SH-SY5Y (cell line): ENCODE measurements around the gene PAK1.

Experiments used
- GATA2 ChIP-seq: IDR thresholded peaks from 2 replicates; pipeline ENCODE4 v1.6.1; 2011; ENCODE audit warnings: mild to moderate bottlenecking, low read depth, low read length
- GATA3 ChIP-seq: IDR thresholded peaks from 2 replicates; pipeline ENCODE4 v1.6.1; 2011; ENCODE audit warnings: low read depth, mild to moderate bottlenecking, low read length, moderate library complexity

The PAK1 gene

DNA sequence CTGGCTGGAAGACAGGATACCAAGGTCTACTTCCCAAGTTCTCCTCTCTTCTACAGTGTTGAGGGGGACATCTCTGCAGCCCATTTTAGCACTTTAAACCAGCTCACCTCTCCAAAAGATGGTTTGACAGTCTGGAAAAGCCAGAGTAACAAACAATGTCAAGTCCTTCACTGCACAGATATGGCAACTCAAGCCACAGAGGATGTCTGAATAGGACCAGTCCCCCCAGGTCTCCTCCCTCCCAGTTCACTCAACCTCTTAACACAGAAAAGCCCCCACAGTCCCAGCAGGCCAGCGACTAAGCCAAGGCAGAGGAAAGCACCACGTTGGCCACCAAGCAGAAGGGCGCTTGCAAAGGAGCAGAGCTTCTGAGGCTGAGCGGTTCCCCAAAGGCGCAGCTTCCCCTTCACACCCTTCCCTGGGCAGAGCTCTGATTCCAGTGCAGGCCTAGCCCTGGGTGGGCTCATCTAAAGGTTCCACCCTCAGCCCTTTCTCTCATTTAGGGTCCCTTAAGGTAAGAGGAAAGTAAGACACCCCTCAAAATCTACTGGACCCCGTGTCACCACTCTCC, 62.7 kb downstream of the PAK1 start:
- no peak for TF ChIP-seq GATA2
- TF ChIP-seq GATA3: no peak

DNA sequence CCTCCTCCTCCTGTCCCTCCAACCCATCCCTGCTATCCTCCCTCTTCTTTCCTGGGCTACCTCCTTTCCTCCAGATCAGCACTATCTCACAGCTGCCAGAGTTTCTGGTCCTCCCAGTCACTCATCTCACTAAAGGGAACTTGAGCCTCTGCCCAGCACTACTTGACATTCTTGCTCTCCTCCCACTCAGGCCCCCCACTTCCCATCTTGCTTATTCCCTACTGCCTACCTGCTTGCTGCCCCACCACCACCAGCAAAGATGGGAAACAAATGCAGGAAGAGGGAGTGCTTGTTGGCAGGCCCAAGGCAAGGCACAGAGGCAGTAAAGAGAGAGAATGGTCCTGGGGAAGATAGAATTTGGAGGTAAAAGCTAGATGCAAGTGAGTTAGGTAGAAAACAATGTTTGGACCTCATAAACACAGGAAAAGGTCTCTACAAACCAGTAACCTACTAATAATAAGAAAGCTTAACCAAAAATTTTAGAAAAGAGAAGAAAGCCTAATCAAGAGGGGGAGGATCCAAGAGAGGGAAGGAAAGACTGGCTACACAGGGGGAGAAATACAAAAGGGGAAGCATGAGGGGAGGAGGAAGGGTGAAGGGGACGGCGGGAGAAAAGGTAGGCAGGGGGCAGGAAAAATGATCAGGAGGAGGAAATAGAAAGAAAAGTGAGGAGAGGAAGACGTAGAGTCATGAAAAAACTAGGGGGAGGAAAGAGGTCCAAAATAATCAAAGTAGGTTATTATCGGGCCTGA, 63.6 kb downstream of the PAK1 start:
- TF ChIP-seq GATA3 (no peak), GATA2 (no peak)

DNA sequence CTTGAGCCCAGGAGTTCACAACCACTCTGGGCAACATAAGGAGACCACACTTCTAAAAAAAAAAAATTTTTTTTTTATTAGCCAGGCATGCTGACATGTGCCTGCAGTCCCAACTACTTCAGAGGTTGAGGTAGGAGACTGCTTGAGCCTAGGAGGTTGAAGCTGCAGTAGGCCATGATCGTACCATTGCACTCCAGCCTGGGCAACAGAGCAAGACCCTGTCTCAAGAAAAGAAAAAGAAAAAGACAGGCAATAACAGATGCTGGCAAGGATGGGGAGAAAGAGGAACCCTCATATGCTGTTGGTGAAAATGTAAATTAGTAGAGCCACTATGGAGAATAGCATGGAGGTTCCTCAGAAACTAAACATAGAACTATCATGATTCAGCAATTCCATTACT, 64.8 kb downstream of the PAK1 start:
- TF ChIP-seq GATA2: no peak
- TF ChIP-seq GATA3: no peak

DNA sequence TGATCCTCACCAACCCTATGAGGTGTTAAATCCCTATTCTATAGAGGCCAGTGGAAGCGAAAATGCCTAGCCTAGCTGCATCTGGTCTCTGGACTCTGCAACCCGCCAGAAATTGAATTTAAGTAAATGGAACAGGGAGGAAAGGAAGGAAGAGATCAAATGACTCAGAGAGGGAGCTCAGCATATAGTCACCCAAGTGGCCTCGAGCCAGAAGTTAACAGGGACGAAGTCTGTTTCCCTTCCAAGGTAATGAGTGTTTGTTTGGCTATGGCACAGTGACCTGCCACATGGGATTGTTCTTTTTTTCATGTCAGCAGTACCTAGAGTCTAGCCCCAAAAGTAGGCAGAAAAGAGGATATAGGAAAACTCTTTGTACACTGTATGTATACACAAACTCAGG, 66.3 kb downstream of the PAK1 start:
- no peak for TF ChIP-seq GATA2
- no peak for TF ChIP-seq GATA3

DNA sequence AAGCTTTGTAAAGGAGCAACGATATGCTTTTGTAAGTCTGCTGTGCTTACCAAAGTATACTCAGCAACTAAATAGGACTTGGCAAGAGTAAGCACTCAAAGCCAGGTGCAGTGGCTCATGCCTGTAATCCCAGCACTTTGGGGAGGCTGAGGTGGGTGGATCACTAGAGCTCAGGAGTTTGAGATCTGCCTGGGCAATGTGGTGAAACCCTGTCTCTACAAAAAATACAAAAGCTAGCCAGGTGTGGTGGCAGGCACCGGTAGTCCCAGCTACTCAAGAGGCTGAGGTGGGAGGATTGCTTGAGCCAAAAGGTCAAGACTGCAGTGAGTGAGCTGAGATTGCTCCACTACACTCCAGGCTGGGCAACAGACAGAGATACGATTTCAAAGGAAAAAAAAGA, 67.5 kb downstream of the PAK1 start:
- TF ChIP-seq GATA3: no peak
- TF ChIP-seq GATA2: no peak

DNA sequence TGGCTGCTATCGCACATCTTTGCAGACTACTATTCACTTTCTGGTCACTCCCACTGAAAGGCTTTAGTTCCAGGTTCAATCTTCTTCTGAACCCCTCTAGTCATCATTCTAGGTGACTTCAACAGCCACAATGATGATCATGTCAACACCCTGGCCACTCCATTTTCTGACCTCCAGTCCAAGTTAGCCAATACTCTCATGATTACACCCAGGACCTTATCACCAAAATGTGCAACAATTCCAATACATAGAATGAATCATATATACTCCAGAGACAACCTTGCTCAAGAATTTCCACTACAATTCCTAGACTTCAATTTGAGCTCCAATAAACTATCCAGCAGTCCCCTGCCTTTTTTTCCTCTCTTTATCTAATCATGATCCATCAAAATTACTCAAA, 70.7 kb downstream of the PAK1 start:
- TF ChIP-seq GATA3 (no peak), GATA2 (no peak)

DNA sequence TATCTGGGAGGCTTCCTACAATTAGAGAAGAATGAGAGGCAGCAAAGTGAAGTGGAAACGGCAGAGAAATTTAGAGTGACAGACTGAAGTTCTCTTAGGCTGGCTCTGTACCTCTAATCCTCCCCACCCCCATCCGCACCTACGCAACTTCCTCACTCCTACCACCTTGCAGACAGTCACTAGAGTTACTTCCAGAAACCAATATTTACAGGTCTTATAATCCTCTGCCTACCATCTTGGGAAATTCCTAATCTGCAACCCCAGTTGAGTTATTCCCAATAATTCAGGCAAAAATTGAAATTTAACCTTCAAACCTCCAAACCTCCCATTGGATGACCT, 71.7 kb downstream of the PAK1 start:
- TF ChIP-seq GATA3: no peak
- TF ChIP-seq GATA2: no peak

DNA sequence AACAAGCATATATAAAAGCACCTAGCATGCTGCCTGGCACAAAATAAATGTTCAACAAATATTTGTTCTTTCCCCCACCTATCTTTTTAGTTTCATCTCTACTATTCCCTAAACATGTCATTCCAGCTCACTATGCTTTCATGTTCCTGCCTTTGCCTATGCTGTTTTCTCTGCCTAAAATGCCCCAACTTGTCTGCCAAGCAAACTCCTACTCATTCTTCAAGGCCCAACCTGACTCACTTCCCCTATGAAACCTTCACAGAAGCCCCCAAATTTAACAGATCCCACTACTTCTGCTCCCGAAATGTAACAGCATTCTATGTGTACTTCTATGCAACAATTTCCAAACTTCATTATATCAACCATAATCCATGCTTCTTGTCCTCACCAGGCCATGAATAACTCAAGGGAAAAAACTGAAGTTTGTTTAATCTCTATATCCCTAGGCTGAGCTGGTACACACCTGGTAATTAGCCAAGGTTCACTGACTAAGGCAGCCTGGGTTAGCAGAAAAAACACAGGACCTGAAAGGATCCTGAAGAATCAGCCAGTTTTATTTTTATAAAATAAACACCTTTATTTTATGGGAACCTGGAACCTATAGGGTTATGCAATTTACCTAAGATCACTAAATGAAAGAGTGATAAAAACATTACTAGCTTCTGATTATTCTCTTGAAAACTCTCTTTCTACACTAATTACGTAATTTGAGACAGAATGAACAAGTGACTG, 72.2 kb downstream of the PAK1 start:
- TF ChIP-seq GATA3 (no peak), GATA2 (no peak)

DNA sequence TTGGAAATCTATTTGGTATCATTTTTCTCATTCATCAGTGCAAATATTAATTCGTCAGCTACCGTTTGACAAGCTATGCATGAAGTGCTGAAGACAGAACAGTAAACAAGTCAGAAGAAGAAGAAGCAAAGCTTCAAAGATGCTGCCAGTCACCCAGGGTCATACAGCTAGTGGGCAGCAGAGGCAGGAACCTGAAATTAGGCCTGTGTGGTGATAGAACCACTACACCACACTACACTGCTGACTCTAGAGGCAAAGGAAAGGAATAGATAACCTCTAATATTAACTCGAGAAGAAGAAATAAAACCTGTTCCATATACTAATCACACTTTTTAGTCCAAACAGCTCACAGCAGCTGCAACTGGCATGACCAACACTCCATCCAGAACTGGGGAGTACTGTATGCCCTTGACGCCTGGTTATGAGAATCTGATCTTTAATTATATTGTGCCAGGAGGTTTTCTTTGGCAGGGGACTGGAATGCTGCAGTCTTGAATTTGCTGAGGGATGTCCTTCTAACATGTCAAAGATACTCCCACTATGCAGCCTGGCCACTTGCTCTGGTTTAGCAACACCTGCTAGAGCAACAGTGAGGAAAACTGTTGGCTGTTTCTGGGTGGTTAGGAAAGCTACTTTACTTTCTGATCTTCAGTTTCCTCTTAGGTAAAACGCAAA, 73.0 kb downstream of the PAK1 start:
- TF ChIP-seq GATA2: no peak

DNA sequence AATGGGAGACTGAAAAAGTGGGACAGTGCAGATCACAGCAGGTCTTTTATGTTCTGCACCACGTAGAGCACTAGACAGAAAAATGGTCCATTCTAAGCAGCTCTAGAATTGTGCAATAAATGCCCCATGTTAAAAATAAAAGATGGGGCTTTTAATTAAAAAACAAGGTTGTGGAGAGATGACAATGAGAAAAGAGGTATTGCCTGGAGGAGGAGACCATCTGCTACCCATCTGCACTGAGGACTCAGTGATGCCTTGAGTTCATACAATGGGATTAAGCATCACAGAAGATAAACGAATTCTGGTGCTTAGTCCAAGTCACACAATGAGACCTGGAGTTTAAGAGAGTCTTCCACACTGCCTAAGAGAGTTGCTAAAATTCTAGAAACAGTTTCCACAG, 73.6 kb downstream of the PAK1 start:
- no peak for TF ChIP-seq GATA2
- no peak for TF ChIP-seq GATA3

DNA sequence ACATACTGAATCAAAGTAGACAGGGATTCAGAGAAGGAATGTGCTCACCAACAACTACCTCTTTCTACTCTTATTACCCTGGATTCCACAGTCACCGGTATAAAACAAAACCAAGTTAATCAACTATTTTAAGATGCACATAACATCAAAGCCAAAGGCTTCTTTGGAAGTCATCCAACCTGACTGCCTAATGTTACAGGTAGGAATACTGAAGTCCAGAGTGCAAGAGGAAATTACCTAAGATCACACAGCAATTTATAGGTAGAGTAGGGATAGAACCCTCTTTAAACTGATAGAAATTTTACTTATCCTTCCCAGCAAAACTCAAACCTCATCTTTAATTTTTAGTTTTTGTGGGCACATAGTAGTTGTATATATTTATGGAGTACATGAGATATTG, 76.3 kb downstream of the PAK1 start:
- TF ChIP-seq GATA2 (no peak), GATA3 (no peak)

DNA sequence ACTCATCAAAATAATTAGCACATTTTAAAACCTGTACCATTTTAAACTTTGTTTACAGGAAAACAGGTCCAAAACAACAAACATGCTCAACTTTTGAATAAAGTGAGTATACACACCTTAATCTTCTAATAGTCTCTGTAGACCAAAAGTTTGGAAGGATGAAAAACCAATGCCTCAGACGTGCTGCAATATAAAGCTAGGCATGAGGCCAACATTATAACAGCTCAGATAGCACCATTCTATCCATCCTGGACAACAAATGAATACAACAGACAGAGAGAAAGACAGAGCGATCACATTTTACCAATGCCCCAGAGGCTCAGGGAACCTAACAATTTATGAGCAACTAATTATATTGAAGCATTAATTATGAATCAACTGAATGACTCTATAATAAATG, 77.0 kb downstream of the PAK1 start:
- no peak for TF ChIP-seq GATA2
- no peak for TF ChIP-seq GATA3

DNA sequence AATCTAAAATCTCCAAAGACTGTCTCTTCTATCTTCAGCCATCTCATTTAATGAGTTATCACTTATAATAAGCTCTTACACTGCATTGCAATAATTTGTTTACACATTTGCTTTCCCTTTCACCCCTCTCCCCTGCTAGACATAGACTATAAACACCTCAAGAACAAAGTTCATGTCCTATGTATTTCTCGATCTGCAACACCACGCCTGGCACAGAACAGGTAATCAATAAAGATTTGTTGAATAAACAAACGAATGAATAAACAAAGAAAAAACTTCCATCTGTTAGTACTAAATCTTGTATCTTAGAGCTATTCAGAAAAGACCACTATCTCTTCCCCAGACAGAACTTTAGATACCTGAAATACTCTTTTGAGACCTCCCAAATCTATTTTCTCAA, 77.6 kb downstream of the PAK1 start:
- no peak for TF ChIP-seq GATA3
- TF ChIP-seq GATA2: no peak

DNA sequence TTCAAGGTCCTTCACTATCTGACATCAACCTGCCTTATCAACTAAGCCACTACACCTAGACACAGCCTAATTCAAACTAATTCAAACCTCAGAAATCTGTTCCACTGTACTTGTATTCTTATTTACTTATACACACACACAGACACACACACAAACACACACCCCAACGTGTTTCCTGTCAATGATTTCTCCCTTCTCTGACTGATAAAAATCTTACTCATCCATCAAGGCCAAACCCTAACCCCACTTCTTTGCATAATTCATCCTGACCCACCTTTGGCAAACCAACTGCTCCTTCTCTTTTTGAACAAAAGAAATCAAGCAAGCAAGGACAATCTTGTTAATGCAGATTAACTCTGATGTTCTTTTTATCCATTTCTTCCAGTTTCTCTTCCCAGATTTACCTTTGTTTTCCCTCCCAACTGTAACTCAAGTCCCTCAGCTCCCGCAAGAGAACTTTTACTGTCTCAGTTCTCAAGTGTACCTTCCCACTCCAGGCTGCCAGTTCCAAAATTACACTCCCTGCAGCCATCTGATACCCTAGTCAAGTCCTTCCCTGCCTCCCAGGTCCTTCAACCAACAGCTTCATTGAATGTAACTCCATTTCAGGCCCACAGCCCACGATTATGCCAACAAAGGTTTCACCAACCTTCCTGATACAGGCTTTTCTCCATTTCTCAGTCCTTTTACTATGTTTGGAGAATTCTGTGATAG, 78.3 kb downstream of the PAK1 start:
- TF ChIP-seq GATA3 (no peak), GATA2 (no peak)
